GM21447 (cell line): ENCODE data around the gene AQP2.
"Not testable (repeated sequence)": the region's sequence is repeated elsewhere in the genome, so short reads cannot be mapped to it uniquely, and the experiment has no call there.

ENCODE experiments used
- ATAC-seq: cut with Tn5 transposase; IDR thresholded peaks from one replicate; pipeline ENCODE4 v1.9.1; 2021; ENCODE audit not compliant: unreplicated experiment

Gene AQP2

GRCh38 chr12:49984476-49985359 lies 34.2 kb downstream of the AQP2 start:
- ATAC-seq, result no peak

DNA sequence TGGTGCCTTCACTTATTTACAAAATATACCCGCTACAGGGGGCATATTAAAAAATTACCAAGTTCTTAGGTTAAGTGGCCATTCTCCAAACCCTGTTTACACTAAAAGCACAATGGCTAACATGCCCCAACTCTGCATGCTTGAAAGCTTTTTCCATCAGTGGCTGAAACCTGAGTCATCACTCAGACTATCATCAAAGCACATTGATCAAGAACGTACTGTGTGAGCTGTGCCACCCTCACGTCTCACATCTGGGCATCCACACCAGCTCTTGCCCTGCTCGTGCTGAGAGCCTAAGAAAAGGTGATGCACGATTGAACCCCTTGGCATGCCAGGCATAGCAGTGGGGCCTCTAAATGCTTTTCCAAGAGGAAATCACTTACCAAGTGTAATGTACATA lies 35.4 kb downstream of the AQP2 start:
- ATAC-seq, result no peak

GRCh38 chr12:49986476-49986875 lies 35.9 kb downstream of the AQP2 start:
- not testable (repeated sequence) for ATAC-seq

DNA sequence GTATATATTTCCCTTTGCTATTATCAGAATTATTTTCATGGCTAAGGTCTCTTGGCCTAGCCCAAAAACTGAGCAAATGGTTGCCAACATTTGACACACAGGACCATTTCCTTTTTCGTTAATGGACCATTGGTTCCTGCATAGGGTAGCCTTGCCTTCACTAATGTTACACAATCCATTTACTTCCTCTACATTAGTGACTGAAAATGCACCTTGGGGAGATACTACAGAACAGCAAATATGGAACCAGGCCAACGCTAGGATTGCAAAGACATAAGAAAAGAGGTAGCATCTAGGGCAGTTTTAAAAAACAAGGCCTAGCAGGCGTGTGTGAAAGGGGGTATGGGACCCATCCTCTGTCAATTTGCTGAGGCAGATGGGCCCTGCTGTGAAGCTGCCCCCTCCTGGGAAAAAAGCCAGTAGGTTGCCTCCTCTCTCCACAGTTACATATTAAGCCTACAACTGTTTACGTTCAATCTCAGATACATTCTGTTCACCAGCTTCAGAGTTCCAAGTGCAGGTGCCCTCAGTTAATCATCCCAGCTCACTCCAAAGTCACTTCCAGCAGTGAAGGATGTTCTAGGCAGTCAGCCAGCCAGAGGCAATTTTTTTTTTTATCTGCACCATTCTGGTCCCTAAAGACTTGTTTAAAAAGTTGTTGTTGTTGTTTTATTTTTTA lies 37.2 kb downstream of the AQP2 start:
- no peak for ATAC-seq

- ATAC-seq, result not testable (repeated sequence)
Observed at GRCh38 chr12:49989400-49989799, 38.9 kb downstream of the AQP2 start.

GRCh38 chr12:49990273-49990672 lies 39.7 kb downstream of the AQP2 start:
- no peak for ATAC-seq

DNA sequence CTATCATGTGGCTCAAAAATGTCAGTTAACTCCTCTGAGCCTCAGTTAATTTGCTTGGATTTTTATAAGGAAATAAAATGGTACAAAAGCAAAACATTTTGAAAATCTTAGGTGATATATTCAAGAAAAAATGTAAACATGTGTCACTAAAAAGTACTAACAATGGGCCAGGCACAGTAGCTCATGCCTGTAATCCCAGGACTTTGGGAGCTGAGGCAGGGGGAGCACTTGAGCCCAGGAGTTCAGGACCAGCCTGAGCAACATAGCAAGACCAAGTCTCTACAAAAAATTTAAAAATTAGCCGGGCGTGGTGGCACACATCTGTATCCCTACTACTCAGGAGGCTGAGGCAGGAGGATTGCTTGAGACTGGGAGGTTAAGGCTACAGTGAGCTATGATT lies 47.9 kb downstream of the AQP2 start:
- no peak for ATAC-seq

- ATAC-seq, result no peak
Observed at GRCh38 chr12:50003595-50003994, 53.1 kb downstream of the AQP2 start.

DNA sequence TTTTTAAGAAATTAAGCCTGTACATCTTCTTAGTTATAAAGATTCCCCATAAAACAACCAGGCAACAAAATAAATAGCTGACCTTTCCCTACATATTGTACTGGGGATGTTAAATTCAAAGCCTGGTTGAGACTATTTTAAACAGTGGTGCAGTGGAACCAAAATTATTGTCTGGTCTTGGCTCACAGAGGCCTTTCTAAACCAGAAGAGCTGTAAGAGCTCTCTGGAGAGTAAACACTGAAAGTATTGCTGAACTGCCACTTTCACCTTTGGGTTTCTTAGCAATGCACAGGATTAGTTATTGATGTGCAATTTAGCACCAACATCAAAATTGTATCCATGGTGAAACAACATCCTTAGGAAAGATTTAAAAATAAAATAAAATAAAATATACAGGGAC lies 54.2 kb downstream of the AQP2 start:
- no peak for ATAC-seq

- ATAC-seq, result no peak
Observed at GRCh38 chr12:50005175-50005574, 54.6 kb downstream of the AQP2 start.

DNA sequence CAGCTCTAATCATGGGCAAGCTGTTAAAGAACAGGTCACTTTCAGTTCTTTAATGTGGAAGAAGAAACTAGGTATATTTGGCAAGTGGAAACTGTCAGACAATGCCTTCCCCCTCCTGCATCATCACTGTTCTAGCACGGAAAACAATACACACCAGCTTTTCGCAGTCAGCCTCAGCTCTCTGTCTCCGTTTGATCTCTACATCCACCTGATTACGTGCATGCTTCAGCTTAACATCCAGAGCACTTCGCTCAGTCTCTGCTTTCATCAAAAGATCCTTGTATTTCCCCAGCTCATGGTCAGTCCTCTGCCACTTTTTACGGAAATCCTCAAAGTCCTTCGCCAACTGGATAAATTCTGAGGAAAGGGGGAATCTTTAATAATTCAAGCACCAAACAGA lies 55.7 kb downstream of the AQP2 start:
- ATAC-seq, result no peak

- peak; percentile 58 for ATAC-seq
Observed at GRCh38 chr12:50006754-50007442, 56.4 kb downstream of the AQP2 start.
